Measurements from ENCODE around the gene CAB39. TPM values are rescaled to one million over a fixed set of nuclear protein-coding genes. Genes with fewer than 3 reads are reported as not detected.

CAB39 gene
- total and polyA plus RNA-seq, 2 of the 8 experiments (the other 6 are each of a cell fraction or from before 2014, with no cell fraction given), result 16.4 to 50.5 TPM

DNA sequence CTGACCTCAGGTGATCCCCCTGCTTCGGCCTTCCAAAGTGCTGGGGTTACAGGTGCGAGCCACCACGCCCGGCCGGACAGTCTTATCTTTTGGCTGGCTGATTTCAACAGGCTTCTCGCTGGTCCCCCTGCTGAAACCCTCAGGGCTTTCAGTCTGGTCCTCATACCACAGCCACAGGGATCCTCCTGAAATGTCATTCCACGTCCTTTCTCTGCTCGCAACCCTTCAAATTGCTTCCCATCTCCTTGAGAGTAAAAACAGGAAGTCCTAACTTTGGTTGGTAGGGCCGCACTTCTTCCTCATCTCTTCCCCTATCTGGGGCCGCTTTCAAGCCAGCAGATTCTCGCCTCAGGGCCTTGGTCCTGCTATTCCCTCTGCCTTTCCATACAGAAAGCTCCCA lies 1.4 kb upstream of the CAB39 start (continued):
- no peak for TF ChIP-seq CHD7 (IDR thresholded peaks at IDR 0.05; ENCODE audit: insufficient replicate concordance, low read length)
- TF ChIP-seq TAF1 (IDR thresholded peaks at IDR 0.05; ENCODE audit: low read depth, low read length), result no peak
- no peak for TF ChIP-seq MAX (IDR thresholded peaks at IDR 0.05)
- TF ChIP-seq RXRA (IDR thresholded peaks at IDR 0.05; ENCODE audit: insufficient read depth, low read depth, low read length), result no peak
- no peak for TF ChIP-seq USF2 (IDR thresholded peaks at IDR 0.05; ENCODE audit: low read length)
- TF ChIP-seq YY1 (IDR thresholded peaks at IDR 0.05; ENCODE audit: low read depth, low read length), result no peak
- no peak for TF ChIP-seq E2F6 (IDR thresholded peaks at IDR 0.05)
- no peak for TF ChIP-seq RFX5 (IDR thresholded peaks at IDR 0.05; ENCODE audit: borderline replicate concordance, low read depth, low read length)
- no peak for TF ChIP-seq MAFK (IDR thresholded peaks at IDR 0.05; ENCODE audit: low read depth, low read length)
- TF ChIP-seq RBBP5 (IDR thresholded peaks at IDR 0.05; ENCODE audit: borderline replicate concordance, low read depth, low read length), result no peak

Measured in H1 (cell line).